K562 (cell line): Measurements from ENCODE around the gene RPS8. TPM values are rescaled to one million over a fixed set of nuclear protein-coding genes. Genes with fewer than 3 reads are reported as not detected.

ENCODE experiments used
- ARID1B ChIP-seq: fragments of 450-650 bp; IDR thresholded peaks from 2 replicates; pipeline ENCODE4 v1.6.1; 2016; ENCODE audit warnings: antibody characterized with exemption, mild to moderate bottlenecking, inconsistent platforms
- BHLHE40 ChIP-seq: IDR thresholded peaks from 2 replicates; pipeline ENCODE4 v1.6.1; 2011; ENCODE audit warnings: low read length, improper control_type of control experiment
- CBX1 ChIP-seq: sonication (generic); IDR thresholded peaks from 2 replicates; pipeline ENCODE4 v1.6.1; 2016; ENCODE audit warnings: antibody characterized with exemption, low read depth, mild to moderate bottlenecking
- DPF2 ChIP-seq: fragments of 450-650 bp; IDR thresholded peaks from 2 replicates; pipeline ENCODE4 v1.6.1; 2016
- EP300 ChIP-seq: IDR thresholded peaks from 2 replicates; pipeline ENCODE4 v1.6.1; 2012; ENCODE audit warnings: low read length, improper control_type of control experiment
- ERF ChIP-seq: fragments of 450-650 bp; formaldehyde crosslinking; IDR thresholded peaks from 2 replicates; pipeline ENCODE4 v1.4.0; 2020; ENCODE audit warnings: mild to moderate bottlenecking, mixed read lengths
- FOXP4 ChIP-seq: sonication (generic); formaldehyde crosslinking; IDR thresholded peaks from 2 replicates; pipeline ENCODE4 v1.8.0; 2022; ENCODE audit warnings: mild to moderate bottlenecking, missing genetic modification reagents, borderline replicate concordance
- KAT8 ChIP-seq: fragments of 450-650 bp; IDR thresholded peaks from 2 replicates; pipeline ENCODE4 v1.6.1; 2016; ENCODE audit warnings: low read depth, mild to moderate bottlenecking
- KHSRP ChIP-seq: fragments of 450-650 bp; IDR thresholded peaks from 2 replicates; pipeline ENCODE4 v1.6.1; 2017
- LCOR ChIP-seq: sonication (generic); formaldehyde crosslinking; IDR thresholded peaks from 2 replicates; pipeline ENCODE4 v1.8.0; 2022; ENCODE audit warnings: mild to moderate bottlenecking, missing genetic modification reagents
- NONO ChIP-seq, 2 experiments: fragments of 200-400 bp in 1 of 2; fragments of 450-650 bp in 1 of 2; formaldehyde crosslinking in 1 of 2; IDR thresholded peaks; 2 replicates each; pipeline ENCODE4 v1.6.1; 2017; ENCODE audit warnings: low read depth in 2 of 2, mild to moderate bottlenecking in 2 of 2, moderate library complexity in 2 of 2, low read length in 1 of 2
- POLR2AphosphoS2 ChIP-seq: IDR thresholded peaks from 2 replicates; pipeline ENCODE4 v1.6.1; 2012; ENCODE audit warnings: low read length, improper control_type of control experiment
- SAP30 ChIP-seq: fragments of 200-600 bp; sonication (generic); IDR thresholded peaks from 2 replicates; pipeline ENCODE4 v1.6.1; 2012; ENCODE audit warnings: borderline replicate concordance, low read depth, mild to moderate bottlenecking, moderate library complexity, low read length, control low read depth, inconsistent platforms; ENCODE audit not compliant: insufficient read depth, poor library complexity, severe bottlenecking
- SIX5 ChIP-seq, 2 experiments: IDR thresholded peaks; 2 replicates each; pipeline ENCODE4 v1.6.1; 2011; ENCODE audit warnings: low read length in 2 of 2, borderline replicate concordance in 1 of 2, low read depth in 1 of 2, mild to moderate bottlenecking in 1 of 2, moderate library complexity in 1 of 2; ENCODE audit not compliant: insufficient read depth in 1 of 2
- SMARCC2 ChIP-seq: fragments of 450-650 bp; IDR thresholded peaks from 2 replicates; pipeline ENCODE4 v1.6.1; 2017; ENCODE audit warnings: antibody characterized with exemption, moderate library complexity, mild to moderate bottlenecking, low read depth
- XRCC3 ChIP-seq: fragments of 450-650 bp; IDR thresholded peaks from 2 replicates; pipeline ENCODE4 v1.6.1; 2017; ENCODE audit warnings: mild to moderate bottlenecking, moderate library complexity
- ZNF280A ChIP-seq: fragments of 450-650 bp; IDR thresholded peaks from 2 replicates; pipeline ENCODE4 v1.6.1; 2018; ENCODE audit warnings: mild to moderate bottlenecking, low read depth; ENCODE audit not compliant: partially characterized antibody
- ZNF398 ChIP-seq: fragments of 250-450 bp; sonication (Bioruptor Pico); IDR thresholded peaks from 2 replicates; pipeline ENCODE4 v1.8.0; 2021; ENCODE audit warnings: moderate library complexity, mild to moderate bottlenecking, inconsistent platforms
- ZNF707 ChIP-seq: fragments of 250-450 bp; sonication (Bioruptor Pico); conservative IDR thresholded peaks from 2 replicates; pipeline ENCODE4 v1.8.0; 2022; ENCODE audit warnings: inconsistent platforms, mild to moderate bottlenecking, moderate library complexity
- ZNF740 ChIP-seq, 3 experiments: fragments of 200-800 bp in 1 of 3; sonication (Bioruptor generic) in 1 of 3; sonication (generic) in 1 of 3; formaldehyde crosslinking in 1 of 3; IDR thresholded peaks; 2 replicates each; pipeline versions ENCODE4 v1.6.1 to v1.8.0; 2016 to 2022; ENCODE audit warnings: mild to moderate bottlenecking in 2 of 3, missing compliant biosample characterization in 2 of 3, missing genetic modification characterization in 2 of 3, missing genetic modification reagents in 1 of 3
- polyA plus RNA-seq, 8 experiments: library from polyadenylated mRNA; depleted of rRNA in 4 of 8; stranded (reverse) in 5 of 8; unstranded in 3 of 8; fragments of >200 nt; fragmentation: Nextera tagmentation in 2 of 8; fragmentation: Illumina TruSeq in 1 of 8; extraction: Ambion mirVana in 2 of 8; extraction: Trizol in 1 of 8; gene quantifications; 2 replicates each; pipeline versions ENCODE4 v1.2.1 to v1.2.3, GENCODE V29; 2011 to 2014; ENCODE audit warnings: inconsistent platforms in 1 of 8, missing spikeins in 1 of 8
- total RNA-seq, 7 experiments: library from RNA; depleted of rRNA in 6 of 7; stranded (reverse); fragments of >200 nt in 6 of 7; fragmentation: Illumina TruSeq in 2 of 7; extraction: Trizol in 2 of 7; gene quantifications; 2 replicates each; pipeline versions ENCODE4 v1.2.1 to v1.2.3, GENCODE V29; 2011 to 2021; ENCODE audit warnings: low replicate concordance in 1 of 7

RPS8 gene
- total and polyA plus RNA-seq, 9 of the 15 experiments (the other 6 are each of a cell fraction or from before 2014, with no cell fraction given), result 2,431 to 4,168 (median 3,109) TPM

GRCh38 chr1:44739307-44740178 lies 35.8 kb upstream of the RPS8 start, which contains the start of gene KIF2C (continued):
- TF ChIP-seq ZNF280A (no peak), POLR2AphosphoS2 (peak; percentile 57; the same call in 1 of the 2 replicates), NONO (IDR thresholded peaks at IDR 0.05; ENCODE audit: low read depth in 2 of 2, low read length in 1 of 2) (0 out of 4 replicates have a peak, but pooled peaks of 1 of the 2 experiments have one; percentile 14), BHLHE40 (peak; percentile 13; the same call in 1 of the 2 replicates), CBX1 (no peak; the same call in none of the 2 replicates), LCOR (peak; percentile 88; the same call in 1 of the 2 replicates), ZNF740 (CRISPR knock-in tag; IDR thresholded peaks at IDR 0.05) (no peak), ZNF740 (tag; IDR thresholded peaks at IDR 0.05) (no peak), SIX5 (IDR thresholded peaks at IDR 0.05; ENCODE audit: borderline replicate concordance in 1 of 2, insufficient read depth in 1 of 2, low read depth in 1 of 2, low read length in 2 of 2) (no peak), SMARCC2 (no peak), SAP30 (peak; percentile 100), ZNF398 (CRISPR knock-in tag) (no peak), ARID1B (no peak; the same call in 1 of the 2 replicates), DPF2 (peak; percentile 67; the same call in 1 of the 2 replicates), ZNF707 (CRISPR knock-in tag) (no peak), XRCC3 (no peak), EP300 (peak; percentile 54), ERF (CRISPR knock-in tag) (0 out of 2 replicates have a peak, but pooled peaks have one; percentile 43), KHSRP (no peak), KAT8 (no peak), FOXP4 (CRISPR knock-in tag) (no peak; the same call in 1 of the 2 replicates)
